Ecto neural progenitor cell (in vitro differentiated cells): ENCODE data around the gene PRKCD.

Experiments used
- DNase-seq: peaks from one replicate; pipeline ENCODE4 v3.0.0-alpha.2; 2018; ENCODE audit warnings: low spot score

The PRKCD gene

DNA sequence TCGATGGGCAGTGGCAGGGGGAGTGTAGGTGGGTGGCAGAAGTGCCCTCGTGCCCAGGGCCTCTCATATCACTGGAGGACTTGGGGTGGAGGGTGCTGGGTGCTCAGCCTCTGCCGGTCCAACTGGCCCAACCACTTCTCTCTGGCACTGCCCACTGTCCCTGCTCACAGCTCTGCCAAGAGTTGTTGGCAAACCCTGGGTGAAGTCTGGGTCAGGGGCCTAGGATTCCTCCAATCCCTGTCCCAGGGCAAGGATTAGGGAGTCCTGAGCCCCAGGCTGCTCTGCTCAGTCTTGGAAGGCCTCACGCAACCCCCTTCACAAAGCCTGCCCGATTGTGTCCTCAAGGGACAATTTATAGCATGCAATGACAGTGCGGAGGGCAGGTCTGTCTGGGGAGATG is 5.2 kb upstream of the PRKCD start:
- DNase-seq, result no peak

DNA sequence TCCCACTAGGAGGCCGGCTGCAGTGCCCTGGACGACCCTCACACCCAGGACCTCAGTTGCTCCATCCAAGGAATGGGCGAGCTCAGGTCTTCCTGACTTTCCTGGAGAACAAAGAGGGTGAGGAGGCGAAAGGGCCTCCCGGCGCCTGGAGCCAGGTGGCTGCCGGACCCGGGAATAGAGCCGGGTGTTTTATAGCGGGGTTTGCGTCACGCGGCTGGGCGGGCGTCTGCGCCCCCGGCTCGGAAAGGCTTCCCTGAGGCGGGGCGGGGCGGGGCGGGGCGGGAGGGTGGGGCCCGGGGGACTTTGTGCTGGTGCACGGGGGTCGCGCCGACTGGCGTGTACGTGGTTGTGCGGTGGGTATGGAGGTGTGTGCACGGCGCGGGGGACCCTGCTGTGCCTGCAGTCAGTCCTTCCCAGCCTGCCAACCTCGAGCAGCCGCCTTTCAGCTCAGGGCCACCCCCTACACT is 4.6 kb upstream of the PRKCD start:
- DNase-seq, result no peak

DNA sequence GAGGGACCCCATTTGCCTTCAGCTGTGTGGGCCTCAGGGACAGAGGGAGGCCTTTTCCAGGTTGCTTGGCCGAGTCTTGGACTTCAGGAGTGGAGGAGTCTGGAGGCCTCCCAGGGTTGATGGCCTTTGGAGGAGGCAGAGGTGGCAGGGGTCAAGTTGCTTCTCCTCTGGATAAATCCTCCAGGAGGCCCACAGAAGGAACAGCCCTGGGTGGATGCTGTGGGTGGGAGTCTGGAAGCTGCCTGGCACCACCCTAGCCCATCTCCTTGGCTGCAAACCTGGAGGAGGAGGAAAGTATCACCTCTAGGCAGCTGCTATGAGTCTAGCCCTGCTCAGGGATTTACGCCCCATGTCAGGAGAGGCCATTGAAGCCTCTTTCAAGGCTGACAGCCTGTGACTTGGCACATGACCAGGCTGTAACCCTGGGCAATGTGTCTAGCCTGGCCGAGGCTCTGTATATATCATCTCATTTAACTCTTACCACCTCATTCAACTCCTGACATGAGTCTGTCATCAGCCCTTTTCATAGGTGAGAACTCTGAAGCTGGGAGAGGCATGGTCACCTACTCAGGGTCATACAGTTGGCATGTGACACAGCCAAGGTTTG is 2.9 kb upstream of the PRKCD start:
- no peak for DNase-seq

DNA sequence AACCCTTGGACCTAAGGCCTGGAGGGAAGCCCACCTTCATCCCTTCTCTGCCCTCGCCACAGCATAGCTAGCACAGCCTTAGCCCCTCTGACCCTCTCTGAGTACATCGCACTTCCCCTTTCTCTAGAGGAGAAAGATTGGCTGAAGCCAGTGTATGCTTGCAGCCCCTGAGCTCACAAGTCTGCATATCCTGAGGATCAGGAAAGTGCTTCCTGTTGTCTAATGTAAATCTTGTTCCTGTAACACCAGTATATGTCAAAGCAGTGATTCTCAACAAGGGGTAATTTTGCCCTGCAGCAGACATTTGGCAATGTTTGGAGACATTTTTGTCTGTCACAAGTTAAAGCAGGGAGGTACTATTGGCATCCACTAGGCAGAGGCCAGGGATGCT is 2.2 kb upstream of the PRKCD start:
- DNase-seq, result no peak

DNA sequence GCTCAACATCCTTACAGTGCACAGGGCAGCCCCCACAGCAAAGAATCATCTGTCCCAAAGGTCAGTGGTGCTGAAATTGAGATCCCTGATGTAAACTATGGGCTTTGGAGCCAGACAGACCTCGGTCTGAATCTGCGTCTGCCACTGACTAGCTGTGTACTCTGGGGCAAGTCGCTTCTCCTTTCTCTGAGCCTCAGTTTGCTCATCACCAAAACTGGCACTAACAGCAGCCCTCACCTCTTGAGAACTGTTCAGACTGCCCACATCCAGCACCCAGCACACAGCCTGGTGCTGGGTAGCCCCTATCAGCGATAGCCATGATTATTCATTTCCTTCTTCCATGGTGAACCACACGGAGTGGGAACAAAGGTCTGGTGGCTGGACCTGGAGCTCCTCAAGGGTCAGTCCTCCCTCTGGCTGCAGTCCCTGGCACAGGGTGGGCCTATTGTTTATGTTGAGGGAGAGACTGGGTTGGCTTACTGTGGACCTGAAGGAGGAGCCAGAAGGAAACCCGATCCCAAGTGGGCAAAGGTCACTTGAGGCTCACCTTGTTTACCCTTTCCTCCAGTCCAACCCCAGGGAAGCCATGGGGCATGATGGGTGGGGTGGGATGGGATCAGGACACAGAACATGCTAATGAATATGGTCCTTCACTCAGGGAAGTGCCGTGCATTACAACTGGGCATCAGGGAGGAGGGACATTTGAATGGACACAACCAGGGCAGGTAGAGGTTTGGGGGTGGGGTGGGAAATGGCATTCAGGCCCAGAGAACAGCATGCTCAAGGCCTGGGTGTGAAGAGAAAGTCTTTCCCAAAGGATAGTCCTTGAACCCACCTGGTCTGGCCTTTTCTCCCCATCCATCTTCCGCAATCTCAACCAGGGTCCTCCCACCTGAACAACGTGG is 1.6 kb upstream of the PRKCD start:
- no peak for DNase-seq

DNA sequence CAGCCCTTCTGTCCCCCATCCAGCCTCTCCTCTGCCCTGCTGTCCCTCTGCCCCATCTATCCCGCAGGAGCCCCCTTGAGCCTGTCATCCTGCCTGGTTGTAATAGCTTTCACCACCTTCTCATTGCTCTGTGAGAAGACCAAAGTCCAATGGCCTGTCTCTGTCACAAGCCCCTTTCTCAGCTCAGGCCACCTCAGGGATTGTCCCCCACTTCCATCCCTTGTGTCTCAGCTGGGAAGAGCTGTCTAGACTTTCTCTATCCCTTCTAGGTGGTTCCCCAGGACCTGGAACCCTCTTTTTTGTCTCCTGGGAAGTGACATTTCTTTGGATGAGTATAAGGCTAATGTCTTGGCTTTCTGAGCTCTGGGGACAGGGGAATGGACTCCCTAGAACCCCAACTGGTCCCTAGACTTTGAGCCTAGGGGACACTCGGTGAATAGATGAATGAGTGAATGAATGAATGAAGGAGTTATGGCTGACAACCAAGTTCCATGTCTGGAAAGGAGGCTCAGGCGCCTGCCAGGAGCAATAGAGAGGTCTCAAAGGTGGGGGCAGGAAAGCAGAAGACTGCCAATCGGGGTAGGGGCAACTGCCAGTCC is 849 bp upstream of the PRKCD start:
- DNase-seq, result no peak

DNA sequence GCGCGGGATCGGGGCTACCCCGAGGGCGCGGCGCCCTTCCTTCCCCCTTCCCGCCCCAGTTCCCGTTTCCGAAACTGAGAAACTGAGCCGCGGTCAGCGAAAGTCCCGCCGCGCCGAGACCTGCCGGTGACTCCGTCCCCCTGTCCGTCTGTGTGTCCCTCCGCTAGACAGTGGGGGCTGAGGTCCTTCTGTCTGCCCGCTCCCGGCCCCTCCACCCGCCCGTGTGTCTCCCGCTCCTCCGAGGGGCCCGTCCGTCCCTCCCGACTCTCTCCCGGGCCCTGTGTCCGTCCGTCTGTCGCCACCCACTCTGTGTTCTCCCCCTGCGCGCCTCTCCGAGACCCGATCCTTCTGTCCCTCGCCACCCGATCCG is 426 bp downstream of the PRKCD start:
- no peak for DNase-seq

DNA sequence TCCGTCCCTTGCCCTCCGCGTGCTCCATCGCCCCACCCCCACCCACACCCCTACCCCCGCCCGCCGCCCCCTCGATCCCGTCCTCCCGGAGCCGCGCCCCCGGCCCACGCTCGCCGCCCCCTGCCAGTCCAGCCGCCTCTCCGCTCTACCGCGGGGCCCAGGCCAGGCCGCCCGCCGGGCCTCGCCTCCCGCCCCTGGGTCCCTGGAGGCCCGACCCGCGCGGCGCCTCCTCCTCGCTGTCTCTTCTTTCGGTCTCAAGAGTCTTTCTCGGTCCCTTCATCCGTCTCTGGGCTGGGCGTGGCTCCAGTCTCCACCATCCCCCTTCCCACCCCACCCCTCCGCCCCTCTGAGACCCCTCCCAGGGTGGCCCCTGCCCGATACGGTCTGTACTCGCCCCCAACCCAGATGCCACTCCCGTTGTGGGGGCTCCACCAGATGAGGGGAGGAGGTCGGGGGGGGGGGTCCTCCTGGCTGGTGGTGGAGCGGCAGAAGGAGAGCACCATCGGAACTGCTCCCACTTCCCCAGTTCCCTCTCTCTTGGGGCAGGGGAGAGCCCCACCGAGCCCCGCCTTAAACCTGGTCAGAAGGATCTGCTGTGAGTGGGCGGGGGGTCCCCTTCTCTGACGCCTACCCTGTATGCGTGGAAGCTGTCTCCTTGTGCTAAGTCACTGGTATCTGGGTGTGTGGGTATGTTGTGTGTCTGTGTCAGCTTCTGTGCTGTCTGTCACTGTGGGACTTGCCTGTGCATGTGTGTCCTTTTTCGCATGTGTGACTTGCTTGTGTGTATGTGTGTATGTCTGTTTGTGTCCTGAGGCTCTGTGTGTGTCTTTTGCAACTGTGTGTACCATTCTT is 1.0 kb downstream of the PRKCD start:
- DNase-seq, result peak; percentile 73

DNA sequence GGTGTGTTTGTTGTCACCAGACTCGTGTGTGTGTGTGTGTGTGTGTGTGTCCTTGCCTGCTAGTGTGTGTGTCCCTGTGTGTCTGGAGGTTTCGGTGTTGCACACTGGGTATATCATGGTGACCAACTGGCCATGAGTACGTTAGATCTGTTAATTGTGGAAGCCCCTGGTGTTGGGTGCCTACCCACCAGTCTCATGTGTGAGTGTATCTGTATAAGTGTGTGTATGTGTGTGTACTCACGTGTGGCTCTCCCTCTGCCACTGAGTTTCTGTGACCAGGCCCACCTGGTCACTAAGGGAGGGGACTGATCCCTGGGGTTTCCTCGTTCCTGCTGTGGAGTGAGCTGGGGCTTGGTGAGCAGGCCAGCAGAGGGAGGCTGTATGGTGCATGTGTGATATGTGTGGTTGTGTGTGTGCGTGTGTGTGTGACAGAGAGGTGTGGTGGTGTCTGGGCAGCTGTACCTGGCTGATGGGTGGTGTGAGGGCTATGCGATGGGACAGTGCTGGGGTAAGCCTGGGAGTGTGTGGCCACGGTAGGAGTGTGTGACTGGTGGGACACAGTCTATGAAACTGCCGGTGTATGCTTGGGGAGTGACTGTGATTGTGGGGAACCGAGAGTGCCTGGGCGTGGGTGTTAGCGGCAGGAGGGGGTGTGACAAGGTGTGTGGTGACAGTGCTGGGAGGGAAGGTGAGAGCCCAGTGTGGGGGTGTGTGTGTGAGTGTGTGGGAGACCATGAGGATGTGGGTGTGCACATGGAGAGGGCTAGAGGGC is 1.8 kb downstream of the PRKCD start:
- DNase-seq, result no peak

DNA sequence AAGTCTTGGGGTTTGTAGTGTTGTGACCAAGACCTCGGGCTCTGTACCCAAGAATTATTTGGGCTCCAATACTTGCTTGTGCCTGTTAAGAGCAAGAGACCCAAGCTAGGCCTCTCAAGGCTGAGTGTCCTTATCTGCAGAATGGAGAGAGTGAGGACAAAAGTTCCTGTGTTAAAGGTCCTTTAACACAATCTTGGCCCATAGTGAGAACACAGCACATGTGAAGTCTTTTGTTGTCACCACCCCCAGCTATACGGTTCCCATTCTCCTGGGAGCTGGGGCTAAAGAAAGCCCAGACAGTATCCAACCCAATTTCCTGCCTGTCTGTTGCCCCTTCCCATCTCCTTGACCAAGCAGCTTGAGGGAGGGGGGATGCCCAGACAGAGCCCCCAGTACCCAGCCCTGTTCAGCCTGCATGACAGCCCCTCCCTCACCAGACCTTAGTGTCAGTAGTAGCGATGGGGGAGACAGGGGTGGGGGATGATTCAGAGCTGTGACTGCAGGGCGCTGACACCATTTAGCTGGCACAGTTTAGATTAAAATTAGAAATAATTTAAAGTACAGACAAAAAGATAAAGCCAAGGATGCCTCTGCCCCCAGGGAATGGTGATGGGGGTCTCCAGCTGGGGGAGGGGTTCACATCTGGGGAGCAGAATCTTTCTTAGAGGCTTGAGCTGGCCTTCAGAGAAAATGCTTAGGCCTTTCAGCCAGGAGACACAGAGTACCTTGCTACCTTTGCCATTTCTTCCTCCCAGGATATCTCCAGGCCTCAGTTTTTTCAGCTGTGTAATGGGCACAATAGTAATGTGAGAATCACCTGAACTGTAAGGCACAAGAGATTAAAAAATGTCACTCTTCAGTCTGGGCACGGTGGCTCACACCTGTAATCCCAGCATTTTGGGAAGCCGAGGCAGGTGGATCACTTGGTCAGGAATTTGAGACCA is 2.7 kb downstream of the PRKCD start:
- no peak for DNase-seq

DNA sequence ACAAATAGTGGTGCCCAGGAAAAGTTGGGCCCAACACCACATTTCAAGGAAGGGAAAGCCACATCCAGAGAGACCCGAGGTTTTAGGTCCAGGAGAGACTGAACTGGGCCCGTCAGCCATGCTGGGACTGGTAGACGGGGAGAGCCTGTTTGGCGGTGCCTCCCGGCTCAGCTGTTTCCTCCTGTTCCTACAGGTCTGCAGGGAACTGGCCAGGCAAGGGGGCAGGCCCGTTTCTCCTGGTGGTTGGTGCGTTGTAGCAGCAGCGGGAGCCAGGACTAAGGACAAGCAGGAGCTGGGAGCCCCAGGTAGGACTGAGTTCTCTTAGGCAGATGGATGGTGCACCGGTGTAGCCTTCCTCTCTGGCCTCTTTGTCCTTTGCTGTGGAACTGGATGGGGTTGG is 3.9 kb downstream of the PRKCD start:
- DNase-seq, result no peak

DNA sequence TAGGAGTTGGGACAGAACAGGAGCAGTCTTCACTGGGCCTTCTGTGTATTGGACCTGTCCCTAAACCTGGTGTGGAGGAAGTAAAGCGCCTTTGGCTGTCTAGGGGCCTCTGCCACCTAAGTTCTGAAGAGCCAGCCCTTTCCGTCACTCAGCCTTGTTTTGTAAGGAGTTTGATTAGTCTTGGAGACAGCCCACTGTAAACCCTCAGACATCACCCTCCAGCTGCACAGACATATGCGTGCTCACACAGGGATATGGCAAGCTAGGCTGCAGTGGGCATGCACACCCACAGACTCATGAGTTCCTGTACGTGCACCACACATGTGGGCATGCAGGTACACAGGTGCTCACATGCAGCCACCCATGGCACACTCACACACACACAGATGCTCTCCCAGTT is 5.2 kb downstream of the PRKCD start:
- DNase-seq, result no peak

DNA sequence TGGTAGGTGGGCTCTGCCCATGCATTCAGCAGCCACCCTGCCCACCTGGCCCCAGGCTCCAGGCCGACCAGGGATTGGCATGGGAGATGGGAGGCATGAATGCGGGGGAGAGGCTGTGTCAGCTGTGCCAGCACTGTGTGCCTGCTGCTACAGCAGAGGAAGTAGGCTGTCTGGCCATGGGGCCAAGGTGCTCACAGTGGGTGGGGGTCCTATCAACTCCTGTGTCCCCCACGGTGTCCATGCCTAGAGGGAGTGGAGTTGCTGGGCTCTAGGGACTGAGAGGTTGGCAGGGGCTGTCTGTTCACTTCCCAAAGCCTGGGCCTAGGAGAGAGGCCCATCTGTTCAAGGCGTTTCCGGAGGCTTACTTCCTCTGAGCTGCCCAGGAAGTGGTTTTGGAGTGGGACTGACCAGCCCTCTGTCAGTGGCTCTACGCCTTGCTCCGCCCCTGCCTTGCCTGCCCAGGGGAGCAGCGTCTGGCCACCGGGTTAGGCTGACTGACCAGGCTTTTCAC is 5.8 kb downstream of the PRKCD start:
- no peak for DNase-seq

DNA sequence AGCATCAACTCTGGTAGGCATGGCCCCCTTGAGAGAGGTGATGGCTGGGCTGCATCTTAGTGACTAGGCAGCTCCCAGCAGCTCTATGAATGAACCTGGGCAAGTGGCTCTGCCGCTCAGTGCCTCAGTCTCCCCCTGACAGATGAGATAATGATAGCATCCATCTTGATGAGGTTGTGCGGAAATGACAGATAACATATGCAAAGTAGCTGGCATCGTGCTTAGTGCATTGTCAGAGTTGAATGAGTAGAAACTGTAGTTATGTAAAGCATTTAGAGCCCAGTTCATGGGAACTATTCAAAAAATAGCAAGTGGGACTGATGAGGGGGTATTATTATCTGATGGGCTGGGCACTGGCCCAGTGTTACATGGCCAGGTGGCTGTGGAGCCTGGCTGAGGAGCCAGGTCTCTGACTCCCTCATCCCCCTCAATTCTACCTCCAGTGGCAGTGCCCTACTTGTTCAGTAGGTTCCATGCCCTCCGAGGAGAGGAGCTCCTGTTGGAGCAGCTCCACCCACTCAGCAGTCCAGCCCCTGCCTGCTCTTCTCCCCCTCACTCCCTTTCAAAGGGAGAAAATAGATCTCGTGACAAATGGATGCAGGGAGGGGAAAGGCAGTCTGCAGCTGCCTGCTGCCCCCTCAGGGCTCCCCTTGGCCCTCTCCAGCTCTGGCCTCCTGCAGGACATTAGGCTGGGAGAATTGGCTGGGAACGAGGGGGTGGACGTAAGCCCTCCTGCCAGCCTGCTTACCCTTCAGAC is 6.6 kb downstream of the PRKCD start:
- no peak for DNase-seq

DNA sequence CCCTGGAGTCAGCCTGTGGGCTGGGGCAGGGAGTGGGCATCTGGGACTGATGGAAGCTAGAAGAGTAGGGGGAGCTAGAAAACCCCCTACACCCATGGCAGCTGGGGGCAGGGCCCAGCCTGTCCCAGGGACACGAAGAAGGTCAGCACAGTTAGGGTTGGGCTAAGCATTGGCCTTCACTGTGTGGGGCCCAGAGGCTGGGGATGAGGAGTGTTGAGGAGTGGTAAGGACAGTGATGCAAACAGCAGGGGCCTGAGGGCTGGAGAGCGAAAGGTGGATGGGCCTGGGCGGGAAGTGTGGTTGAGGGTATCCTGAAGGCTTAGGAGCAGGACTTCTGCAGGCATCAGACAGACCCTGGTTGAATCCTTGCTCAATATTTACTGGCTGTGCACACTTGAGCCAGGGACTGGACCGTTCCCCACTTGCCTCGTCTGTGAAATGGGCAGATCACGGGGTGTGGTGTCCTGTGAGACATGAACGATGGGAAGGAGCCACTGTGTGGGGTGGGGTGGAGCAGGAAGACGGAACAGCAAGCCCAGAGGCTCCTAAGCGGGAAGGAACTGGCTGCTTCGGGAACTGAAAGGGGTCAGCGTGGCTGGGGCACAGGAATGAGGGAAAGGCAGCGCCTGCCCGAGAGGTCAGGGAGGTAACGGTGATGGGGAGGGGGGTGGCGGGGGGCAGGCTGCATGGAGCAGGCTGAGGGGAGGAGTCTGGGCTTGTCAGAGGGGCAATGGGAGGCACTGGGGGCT is 7.3 kb downstream of the PRKCD start:
- no peak for DNase-seq

DNA sequence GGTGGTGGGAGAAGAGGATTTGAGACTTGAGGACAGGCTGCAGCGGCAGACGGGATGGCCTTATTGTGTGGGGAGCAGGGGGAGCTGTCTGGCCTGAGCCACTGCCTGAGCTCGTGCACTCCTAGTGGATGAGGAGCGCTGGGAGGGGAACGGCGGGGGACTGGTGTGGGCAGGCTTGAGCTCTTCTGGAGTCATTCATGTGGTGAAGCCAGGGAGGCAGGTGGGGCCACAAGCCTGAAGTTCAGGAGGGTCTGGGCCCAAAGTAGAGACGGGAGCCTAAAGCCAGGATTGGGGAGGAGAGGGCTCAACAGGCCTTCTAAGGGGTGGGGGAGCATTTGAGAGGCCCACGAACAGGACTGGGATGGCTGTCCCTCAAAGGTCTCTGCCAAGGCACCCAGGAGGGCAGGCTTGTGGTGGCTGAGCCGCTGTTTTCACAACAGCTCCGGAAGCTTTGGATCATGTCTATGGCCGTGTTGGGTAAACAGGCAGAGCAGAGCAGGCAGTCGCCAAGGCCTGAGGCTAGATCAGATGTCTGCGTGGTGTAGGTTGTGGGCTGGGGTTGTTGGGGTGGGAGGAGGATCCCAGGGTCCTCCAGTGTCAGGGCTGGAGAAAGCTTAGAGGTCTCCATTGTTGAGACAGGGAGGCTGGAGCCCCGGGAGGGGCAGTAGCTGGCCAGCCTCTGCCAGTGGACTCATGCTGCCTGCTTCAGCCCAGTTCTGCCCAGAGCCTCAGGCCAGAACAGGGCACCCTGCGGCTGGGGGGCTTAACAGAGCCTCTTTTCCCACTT is 8.2 kb downstream of the PRKCD start:
- peak; percentile 70 for DNase-seq

DNA sequence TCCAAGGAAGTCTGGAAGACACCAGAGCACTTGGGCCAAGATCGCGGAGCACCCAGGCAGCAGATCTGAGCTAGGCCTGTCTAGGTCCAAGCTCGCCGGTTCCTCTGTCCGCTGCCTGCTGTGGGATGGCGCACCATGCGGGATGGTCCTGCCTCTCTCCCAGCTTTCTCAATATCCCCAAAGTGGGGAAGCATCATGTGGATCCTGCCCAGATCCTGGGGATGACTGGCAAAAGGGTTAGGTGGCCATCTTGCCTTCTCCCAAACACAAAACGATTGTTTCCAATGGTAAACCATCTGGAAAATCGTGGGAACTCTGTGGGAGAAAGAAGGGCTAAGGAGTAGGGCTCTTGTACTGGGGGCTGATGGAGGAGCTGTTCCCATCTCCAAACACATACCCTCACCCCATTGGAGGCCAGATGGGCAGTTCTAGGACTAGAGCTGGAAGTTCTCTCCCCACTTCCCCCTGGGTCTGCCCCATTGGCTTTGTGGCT is 8.9 kb downstream of the PRKCD start:
- DNase-seq, result no peak
